IMR-90 (cell line): ENCODE results near the gene TMEM145. TPM values are rescaled to one million over a fixed set of nuclear protein-coding genes. Genes with fewer than 3 reads are reported as not detected.

Experiments used
- ATAC-seq: fragments of 200-7000 bp; cut with Tn5 transposase; 2 replicates; pipeline ENCODE4 v1.9.1; 2020; ENCODE audit warnings: low read depth, mild to moderate bottlenecking, moderate library complexity
- BruUV-seq: library from RNA; stranded (reverse); fragments of 400-500 nt; replicated peaks from 2 replicates; lab custom pipeline; 2021; lab: Mats Ljungman, UMichigan
- CTCF ChIA-PET: fragments of 300-600 bp; formaldehyde crosslinking; extraction: SDS; loops from one replicate; lab custom pipeline; 2021; ENCODE audit warnings: antibody characterized with exemption; lab: Yijun Ruan, JAX
- POLR2A ChIA-PET: fragments of 300-600 bp; sonication (Branson Sonifier 250); formaldehyde crosslinking; loops from one replicate; lab custom pipeline; 2022; ENCODE audit warnings: antibody characterized with exemption; ENCODE audit not compliant: unreplicated experiment; lab: Charles Lee
- DNase-seq: peaks from one replicate; pipeline ENCODE4 v3.0.0; 2013
- H2AFZ ChIP-seq: replicated peaks from 2 replicates; pipeline ENCODE3; 2013; ENCODE audit warnings: low read length, mild to moderate bottlenecking; ENCODE audit not compliant: poor library complexity
- H2AK5ac ChIP-seq: 2 replicates; pipeline ENCODE4 v1.6.1; 2013; ENCODE audit warnings: low read depth, low read length, inconsistent platforms
- H2AK9ac ChIP-seq: replicated peaks from 2 replicates; pipeline ENCODE3; 2013; ENCODE audit warnings: mild to moderate bottlenecking, low read depth, low read length, moderate library complexity; ENCODE audit not compliant: poor library complexity
- H2BK120ac ChIP-seq: 2 replicates; pipeline ENCODE4 v1.6.1; 2013; ENCODE audit warnings: low read depth, low read length, inconsistent platforms
- H2BK15ac ChIP-seq: 3 replicates; pipeline ENCODE4 v1.6.1; 2013; ENCODE audit warnings: low read depth, low read length, inconsistent platforms
- H2BK20ac ChIP-seq: 2 replicates; pipeline ENCODE4 v1.6.1; 2013; ENCODE audit warnings: low read depth, mild to moderate bottlenecking, inconsistent platforms, low read length, moderate library complexity
- H2BK5ac ChIP-seq: 2 replicates; pipeline ENCODE4 v1.6.1; 2013; ENCODE audit warnings: mild to moderate bottlenecking, low read depth, low read length, inconsistent platforms; ENCODE audit not compliant: poor library complexity, severe bottlenecking
- H3K14ac ChIP-seq: replicated peaks from 2 replicates; pipeline ENCODE4 v1.6.1; 2013; ENCODE audit warnings: low read depth, low read length, inconsistent platforms
- H3K18ac ChIP-seq: 2 replicates; pipeline ENCODE4 v1.6.1; 2013; ENCODE audit warnings: low read depth, low read length, control low read depth
- H3K23ac ChIP-seq: 2 replicates; pipeline ENCODE4 v1.6.1; 2013; ENCODE audit warnings: low read depth, low read length, inconsistent platforms
- H3K27ac ChIP-seq: 2 replicates; pipeline ENCODE4 v1.5.1; 2013; ENCODE audit warnings: mild to moderate bottlenecking, control low read depth, low read length; ENCODE audit not compliant: insufficient read depth
- H3K27me3 ChIP-seq: 2 replicates; pipeline ENCODE4 v1.6.1; 2013; ENCODE audit warnings: low read length; ENCODE audit not compliant: control insufficient read depth, insufficient read depth
- H3K36me3 ChIP-seq: 2 replicates; pipeline ENCODE4 v1.6.1; 2013; ENCODE audit warnings: low read length, mixed read lengths; ENCODE audit not compliant: control insufficient read depth, insufficient read depth
- H3K4ac ChIP-seq: 2 replicates; pipeline ENCODE4 v1.6.1; 2013; ENCODE audit warnings: low read depth, low read length, inconsistent platforms
- H3K4me1 ChIP-seq: 2 replicates; pipeline ENCODE4 v1.6.1; 2013; ENCODE audit warnings: low read length, mixed read lengths; ENCODE audit not compliant: control insufficient read depth, insufficient read depth
- H3K4me2 ChIP-seq: 2 replicates; pipeline ENCODE4 v1.6.1; 2013; ENCODE audit warnings: low read depth, mild to moderate bottlenecking, control low read depth, low read length, moderate library complexity
- H3K4me3 ChIP-seq: 2 replicates; pipeline ENCODE4 v1.5.1; 2013; ENCODE audit warnings: low read depth, mild to moderate bottlenecking, control low read depth, low read length, moderate library complexity; ENCODE audit not compliant: insufficient read depth
- H3K56ac ChIP-seq: 2 replicates; pipeline ENCODE4 v1.6.1; 2013; ENCODE audit warnings: low read length, inconsistent platforms; ENCODE audit not compliant: insufficient read depth; ENCODE audit errors: extremely low read depth
- H3K79me1 ChIP-seq, 2 experiments: 2 replicates each; pipeline ENCODE4 v1.6.1; 2013; ENCODE audit warnings: low read length in 2 of 2, inconsistent platforms in 1 of 2, low read depth in 1 of 2
- H3K9ac ChIP-seq: 2 replicates; pipeline ENCODE4 v1.6.1; 2013; ENCODE audit warnings: low read depth, low read length, control low read depth
- H3K9me1 ChIP-seq: 2 replicates; pipeline ENCODE4 v1.6.1; 2013; ENCODE audit warnings: low read length, inconsistent platforms; ENCODE audit not compliant: insufficient read depth
- H3K9me3 ChIP-seq: 2 replicates; pipeline ENCODE4 v1.6.1; 2013; ENCODE audit warnings: low read length; ENCODE audit not compliant: control insufficient read depth, insufficient read depth
- H4K20me1 ChIP-seq: 2 replicates; pipeline ENCODE4 v1.6.1; 2013; ENCODE audit warnings: low read length, inconsistent platforms; ENCODE audit not compliant: insufficient read depth
- H4K5ac ChIP-seq: 2 replicates; pipeline ENCODE4 v1.6.1; 2013; ENCODE audit warnings: mild to moderate bottlenecking, low read depth, low read length, control low read depth
- H4K8ac ChIP-seq, 2 experiments: 2 replicates each; pipeline ENCODE4 v1.6.1; 2013; ENCODE audit warnings: low read depth in 2 of 2, low read length in 2 of 2, control low read depth in 1 of 2, inconsistent platforms in 1 of 2
- H4K91ac ChIP-seq: 2 replicates; pipeline ENCODE4 v1.6.1; 2013; ENCODE audit warnings: low read depth, low read length, inconsistent platforms; ENCODE audit not compliant: insufficient read depth
- BHLHE40 ChIP-seq: fragments of 150-350 bp; IDR thresholded peaks from 2 replicates; pipeline ENCODE4 v1.6.1; 2016; ENCODE audit warnings: mild to moderate bottlenecking, low read depth, low read length
- CEBPB ChIP-seq: IDR thresholded peaks from 2 replicates; pipeline ENCODE4 v1.6.1; 2012; ENCODE audit warnings: low read depth, low read length, improper control_type of control experiment
- CHD1 ChIP-seq: IDR thresholded peaks from 2 replicates; pipeline ENCODE4 v1.6.1; 2012; ENCODE audit warnings: low read depth, low read length, improper control_type of control experiment
- FOS ChIP-seq: fragments of 150-350 bp; IDR thresholded peaks from 2 replicates; pipeline ENCODE4 v1.6.1; 2016; ENCODE audit warnings: low read depth, low read length
- MAFK ChIP-seq: IDR thresholded peaks from 2 replicates; pipeline ENCODE4 v1.6.1; 2012; ENCODE audit warnings: low read depth, low read length, improper control_type of control experiment
- MAZ ChIP-seq: IDR thresholded peaks from 2 replicates; pipeline ENCODE4 v1.6.1; 2012; ENCODE audit warnings: low read depth, mild to moderate bottlenecking, low read length, improper control_type of control experiment, moderate library complexity, borderline replicate concordance
- MXI1 ChIP-seq: IDR thresholded peaks from 2 replicates; pipeline ENCODE4 v1.6.1; 2012; ENCODE audit warnings: low read depth, mild to moderate bottlenecking, low read length, moderate library complexity, borderline replicate concordance
- NFE2L2 ChIP-seq: fragments of 150-350 bp; IDR thresholded peaks from 2 replicates; pipeline ENCODE4 v1.6.1; 2016; ENCODE audit warnings: low read depth, mild to moderate bottlenecking, low read length
- POLR2A ChIP-seq: IDR thresholded peaks from 2 replicates; pipeline ENCODE4 v1.6.1; 2012; ENCODE audit warnings: mild to moderate bottlenecking, low read depth, low read length
- RAD21 ChIP-seq: IDR thresholded peaks from 2 replicates; pipeline ENCODE4 v1.6.1; 2012; ENCODE audit warnings: low read length, improper control_type of control experiment
- RCOR1 ChIP-seq: IDR thresholded peaks from 2 replicates; pipeline ENCODE4 v1.6.1; 2012; ENCODE audit warnings: mild to moderate bottlenecking, low read length, improper control_type of control experiment; ENCODE audit not compliant: insufficient replicate concordance
- RFX5 ChIP-seq: IDR thresholded peaks from 2 replicates; pipeline ENCODE4 v1.8.0; 2012; ENCODE audit warnings: low read depth, mild to moderate bottlenecking, low read length, moderate library complexity
- SMC3 ChIP-seq: fragments of 150-350 bp; IDR thresholded peaks from 2 replicates; pipeline ENCODE4 v1.6.1; 2016; ENCODE audit warnings: low read depth, mild to moderate bottlenecking, antibody characterized with exemption, low read length, moderate library complexity
- USF2 ChIP-seq: fragments of 150-350 bp; IDR thresholded peaks from 2 replicates; pipeline ENCODE4 v1.6.1; 2017; ENCODE audit warnings: mild to moderate bottlenecking, antibody characterized with exemption, low read length, low read depth
- WGBS, 2 experiments: methylation state at CpG; one replicate each; pipeline versions ENCODE4 v1.1.5 to v1.1.7; 2013; ENCODE audit warnings: missing lambda C conversion rate in 2 of 2; ENCODE audit not compliant: insufficient read length in 1 of 2; ENCODE audit errors: extremely low coverage in 2 of 2; 5-methylcytosine and 5-hydroxymethylcytosine counted together
- dilution Hi-C: fragments of 300-500 bp; cut with HindIII; formaldehyde crosslinking; loops from one replicate; pipeline ENCODE4 v1.14.3; 2018; ENCODE audit warnings: low sequenced_read_pairs; ENCODE audit not compliant: unreplicated experiment
- in situ Hi-C: fragments of 300-500 bp; cut with MboI; formaldehyde crosslinking; loops from 3 replicates; pipeline ENCODE4 v1.14.3; 2019; ENCODE audit warnings: low sequenced_read_pairs, inconsistent platforms, mixed read lengths
- intact Hi-C: fragments of 100-400 bp; cut with micrococcal nuclease; formaldehyde crosslinking; loops from 2 replicates; pipeline ENCODE4 v1.10.0; 2022
- polyA plus RNA-seq, 3 experiments: library from polyadenylated mRNA; depleted of rRNA; stranded (reverse); fragments of >200 nt; gene quantifications; 2 replicates each; pipeline ENCODE4 v1.2.3, GENCODE V29; 2012; ENCODE audit warnings: low replicate concordance in 1 of 3
- total RNA-seq: library from RNA; depleted of rRNA; stranded (reverse); fragments of >200 nt; gene quantifications from 2 replicates; pipeline ENCODE4 v1.2.3, GENCODE V29; 2012
- TF ChIP-seq, protein P1 (sequence below): fragments of 150-350 bp; IDR thresholded peaks from 2 replicates; pipeline ENCODE4 v1.6.1; 2016; ENCODE audit warnings: low read depth, mild to moderate bottlenecking, low read length, moderate library complexity, borderline replicate concordance
- TF ChIP-seq, protein P2 (sequence below): conservative IDR thresholded peaks from 2 replicates; pipeline ENCODE4 v1.5.1; 2012; ENCODE audit warnings: mild to moderate bottlenecking, low read depth, low read length, improper control_type of control experiment

The TMEM145 gene
- total and polyA plus RNA-seq, 2 of the 4 experiments (the other 2 are of a cell fraction) = under 0.01 to 0.41 TPM

DNA sequence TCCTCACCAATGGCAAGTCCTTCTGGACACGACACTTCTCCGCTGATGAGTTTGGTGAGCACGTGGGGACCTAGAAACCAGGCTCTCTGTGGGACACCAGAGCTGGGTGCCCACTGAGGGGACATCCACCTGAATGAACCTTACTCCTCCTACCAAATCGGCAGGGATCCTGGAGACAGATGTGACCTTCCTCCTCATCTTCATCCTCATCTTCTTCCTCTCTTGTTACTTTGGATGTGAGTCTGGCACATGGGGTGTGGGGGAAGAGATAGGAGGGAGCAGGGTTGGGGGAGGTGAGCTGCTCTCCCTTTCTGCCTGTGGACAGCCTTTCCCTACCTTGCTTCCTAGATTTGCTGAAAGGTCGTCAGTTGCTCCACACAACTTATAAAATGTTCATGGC is 1.9 kb downstream of the TMEM145 start:
- dilution Hi-C loops = no loop called here
- no peak overlapping the region for H3K4me2 ChIP-seq
- H3K27ac ChIP-seq = no peak overlapping the region
- no TSS peak for BruUV-seq
- peaks cover 10% of the 10 kb centered on the region for H3K9me1 ChIP-seq
- intact Hi-C loops = no loop called here
- no peak overlapping the region for H2AK5ac ChIP-seq
- no CpG with 5 or more reads among the region's 5 CpGs for WGBS, 2 experiments
- CTCF ChIA-PET = no interaction called here
- H2BK5ac ChIP-seq = no peak overlapping the region
- H2AK9ac ChIP-seq = no peak overlapping the region
- H4K20me1 ChIP-seq = no peaks in the 10 kb centered on the region; the same call in 1 of the 2 replicates
- no peak overlapping the region for H4K8ac ChIP-seq
- H3K23ac ChIP-seq = no peak overlapping the region
- no peaks in the 10 kb centered on the region for H3K9me3 ChIP-seq
- in situ Hi-C loops = no loop called here
- H3K14ac ChIP-seq = no peak overlapping the region
- peaks cover 26% of the 10 kb centered on the region for H3K27me3 ChIP-seq
- H3K36me3 ChIP-seq = no peaks in the 10 kb centered on the region
- no peak for ATAC-seq
- no peak overlapping the region for H2BK120ac ChIP-seq
- H3K4ac ChIP-seq = no peak overlapping the region
- H2BK20ac ChIP-seq = no peak overlapping the region
- no peaks in the 10 kb centered on the region for H3K79me1 ChIP-seq
- DNase-seq = no peak
- H2BK15ac ChIP-seq = no peak overlapping the region
- TF ChIP-seq MAFK (no peak), BHLHE40 (no peak), MXI1 (no peak), RCOR1 (no peak), CHD1 (no peak), RFX5 (no peak), SMC3 (no peak), MAZ (no peak), CEBPB (no peak), USF2 (no peak), FOS (no peak), POLR2A (no peak), RAD21 (no peak), NFE2L2 (no peak)
- TF ChIP-seq, protein P1, sequence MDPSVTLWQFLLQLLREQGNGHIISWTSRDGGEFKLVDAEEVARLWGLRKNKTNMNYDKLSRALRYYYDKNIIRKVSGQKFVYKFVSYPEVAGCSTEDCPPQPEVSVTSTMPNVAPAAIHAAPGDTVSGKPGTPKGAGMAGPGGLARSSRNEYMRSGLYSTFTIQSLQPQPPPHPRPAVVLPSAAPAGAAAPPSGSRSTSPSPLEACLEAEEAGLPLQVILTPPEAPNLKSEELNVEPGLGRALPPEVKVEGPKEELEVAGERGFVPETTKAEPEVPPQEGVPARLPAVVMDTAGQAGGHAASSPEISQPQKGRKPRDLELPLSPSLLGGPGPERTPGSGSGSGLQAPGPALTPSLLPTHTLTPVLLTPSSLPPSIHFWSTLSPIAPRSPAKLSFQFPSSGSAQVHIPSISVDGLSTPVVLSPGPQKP = no peak
- TF ChIP-seq, protein P2, sequence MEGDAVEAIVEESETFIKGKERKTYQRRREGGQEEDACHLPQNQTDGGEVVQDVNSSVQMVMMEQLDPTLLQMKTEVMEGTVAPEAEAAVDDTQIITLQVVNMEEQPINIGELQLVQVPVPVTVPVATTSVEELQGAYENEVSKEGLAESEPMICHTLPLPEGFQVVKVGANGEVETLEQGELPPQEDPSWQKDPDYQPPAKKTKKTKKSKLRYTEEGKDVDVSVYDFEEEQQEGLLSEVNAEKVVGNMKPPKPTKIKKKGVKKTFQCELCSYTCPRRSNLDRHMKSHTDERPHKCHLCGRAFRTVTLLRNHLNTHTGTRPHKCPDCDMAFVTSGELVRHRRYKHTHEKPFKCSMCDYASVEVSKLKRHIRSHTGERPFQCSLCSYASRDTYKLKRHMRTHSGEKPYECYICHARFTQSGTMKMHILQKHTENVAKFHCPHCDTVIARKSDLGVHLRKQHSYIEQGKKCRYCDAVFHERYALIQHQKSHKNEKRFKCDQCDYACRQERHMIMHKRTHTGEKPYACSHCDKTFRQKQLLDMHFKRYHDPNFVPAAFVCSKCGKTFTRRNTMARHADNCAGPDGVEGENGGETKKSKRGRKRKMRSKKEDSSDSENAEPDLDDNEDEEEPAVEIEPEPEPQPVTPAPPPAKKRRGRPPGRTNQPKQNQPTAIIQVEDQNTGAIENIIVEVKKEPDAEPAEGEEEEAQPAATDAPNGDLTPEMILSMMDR = no peak
- no peak overlapping the region for H2AFZ ChIP-seq
- H3K4me1 ChIP-seq = peaks cover 3% of the 10 kb centered on the region
- H3K9ac ChIP-seq = no peak overlapping the region
- no peak overlapping the region for H4K91ac ChIP-seq
- no peak overlapping the region for H4K5ac ChIP-seq
- POLR2A ChIA-PET = no interaction called here
- H3K56ac ChIP-seq = no peak overlapping the region
- no peak overlapping the region for H3K4me3 ChIP-seq
- no peak overlapping the region for H3K18ac ChIP-seq
